GM21786 (cell line): ENCODE measurements around the gene ARHGEF1.
"Not testable (repeated sequence)": the region's sequence is repeated elsewhere in the genome, so short reads cannot be mapped to it uniquely, and the experiment has no call there.

Experiments
- ATAC-seq: cut with Tn5 transposase; IDR thresholded peaks from one replicate; pipeline ENCODE4 v1.9.1; 2021; ENCODE audit not compliant: unreplicated experiment

ARHGEF1 gene

GRCh38 chr19:41861116-41861768 is 21.7 kb upstream of the ARHGEF1 start:
- ATAC-seq = no peak

GRCh38 chr19:41861846-41862245 is 21.1 kb upstream of the ARHGEF1 start:
- ATAC-seq = no peak

GRCh38 chr19:41862445-41862986 is 20.5 kb upstream of the ARHGEF1 start:
- no peak for ATAC-seq

- ATAC-seq = no peak
Observed at GRCh38 chr19:41863209-41863931, 19.6 kb upstream of the ARHGEF1 start.

- ATAC-seq = no peak
Observed at GRCh38 chr19:41864374-41864773, 18.6 kb upstream of the ARHGEF1 start.

GRCh38 chr19:41866284-41866683 is 16.7 kb upstream of the ARHGEF1 start:
- ATAC-seq = no peak

- no peak for ATAC-seq
Observed at GRCh38 chr19:41868120-41868988, 14.6 kb upstream of the ARHGEF1 start.

GRCh38 chr19:41868989-41869300 is 14.0 kb upstream of the ARHGEF1 start:
- no peak for ATAC-seq

- no peak for ATAC-seq
Observed at GRCh38 chr19:41869374-41869955, 13.5 kb upstream of the ARHGEF1 start.

GRCh38 chr19:41870401-41870873 is 12.5 kb upstream of the ARHGEF1 start:
- ATAC-seq = no peak

GRCh38 chr19:41871573-41872383 is 11.2 kb upstream of the ARHGEF1 start:
- ATAC-seq = no peak

- no peak for ATAC-seq
Observed at GRCh38 chr19:41872384-41872774, 10.6 kb upstream of the ARHGEF1 start.

GRCh38 chr19:41872775-41873647 is 10.0 kb upstream of the ARHGEF1 start:
- no peak for ATAC-seq

- not testable (repeated sequence) for ATAC-seq
Observed at GRCh38 chr19:41875973-41876372, 7.0 kb upstream of the ARHGEF1 start.

- peak; percentile 66 for ATAC-seq
Observed at GRCh38 chr19:41876847-41877832, 5.8 kb upstream of the ARHGEF1 start, which contains the start of gene CD79A. TSS of gene CD79A (plus strand) at chr19:41877279. CDS start at chr19:41877305, 26 bp downstream.

GRCh38 chr19:41877916-41878905 is 4.8 kb upstream of the ARHGEF1 start:
- no peak for ATAC-seq

GRCh38 chr19:41879080-41879479 is 3.9 kb upstream of the ARHGEF1 start:
- ATAC-seq = no peak
